ENCODE measurements around the gene CTBP1. TPM values are rescaled to one million over a fixed set of nuclear protein-coding genes. Genes with fewer than 3 reads are reported as not detected.

Gene CTBP1
- total and polyA plus RNA-seq, 4 donors: 121 to 204 (median 138) TPM

DNA sequence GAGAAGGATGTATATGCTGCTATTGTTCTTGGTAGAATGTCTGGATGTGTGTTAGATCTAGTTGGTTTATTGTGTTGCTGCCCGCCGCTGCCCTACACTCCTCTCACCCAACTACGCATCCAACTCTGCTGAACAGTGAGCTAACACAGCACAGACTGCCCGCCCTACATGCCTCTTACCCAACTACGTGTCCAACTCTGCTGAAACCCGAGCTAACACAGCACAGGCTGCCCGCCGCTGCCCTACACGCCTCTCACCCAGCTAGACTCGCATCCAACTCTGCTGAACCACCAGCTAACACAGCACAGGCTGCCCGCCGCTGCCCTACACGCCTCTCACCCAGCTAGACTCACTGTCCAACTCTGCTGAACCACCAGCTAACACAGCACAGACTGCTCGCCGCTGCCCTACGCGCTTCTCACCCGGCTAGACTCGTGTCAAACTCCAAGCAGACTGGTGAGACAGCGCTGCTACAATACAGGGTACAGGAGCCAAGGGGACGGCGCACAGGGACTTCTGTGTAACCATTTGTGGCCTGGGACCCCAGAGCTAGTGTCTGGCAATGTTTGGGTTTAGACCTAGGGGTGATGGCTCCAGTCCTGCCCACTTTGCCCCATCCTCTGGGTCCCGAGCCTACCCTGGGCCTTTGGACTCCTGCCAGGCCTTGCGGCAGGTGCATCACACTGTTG lies 11.6 kb upstream of the CTBP1 start:
- Histone ChIP-seq H3K9ac (ENCODE audit: insufficient read depth in 1 of 2, low read length in 2 of 2) (no peak overlapping the region), H3K27me3 (ENCODE audit: control insufficient read depth in 3 of 3, insufficient read depth in 3 of 3, low read length in 2 of 3) (no peaks in the 10 kb centered on the region), H3K4me3 (no peak overlapping the region), H3K27ac (ENCODE audit: low read depth in 1 of 2, low read length in 1 of 2) (no peak overlapping the region), H3K9me3 (ENCODE audit: control insufficient read depth in 4 of 4, insufficient read depth in 3 of 4, low read length in 3 of 4) (peaks cover 0 to 16% (median 0%) of the 10 kb centered on the region in 4 donors), H3K4me1 (ENCODE audit: control insufficient read depth in 5 of 5, insufficient read depth in 5 of 5, low read length in 5 of 5) (no peaks in the 10 kb centered on the region), H3K36me3 (ENCODE audit: control insufficient read depth in 4 of 4, insufficient read depth in 4 of 4, low read length in 4 of 4) (no peaks in the 10 kb centered on the region)
- ATAC-seq (ENCODE audit: insufficient read depth, low FRiP score): no peak
- 94 to 95% methylated on average over 24 of the region's 24 CpGs for WGBS, 2 donors
- DNase-seq: no peak
- TF ChIP-seq, protein P1, sequence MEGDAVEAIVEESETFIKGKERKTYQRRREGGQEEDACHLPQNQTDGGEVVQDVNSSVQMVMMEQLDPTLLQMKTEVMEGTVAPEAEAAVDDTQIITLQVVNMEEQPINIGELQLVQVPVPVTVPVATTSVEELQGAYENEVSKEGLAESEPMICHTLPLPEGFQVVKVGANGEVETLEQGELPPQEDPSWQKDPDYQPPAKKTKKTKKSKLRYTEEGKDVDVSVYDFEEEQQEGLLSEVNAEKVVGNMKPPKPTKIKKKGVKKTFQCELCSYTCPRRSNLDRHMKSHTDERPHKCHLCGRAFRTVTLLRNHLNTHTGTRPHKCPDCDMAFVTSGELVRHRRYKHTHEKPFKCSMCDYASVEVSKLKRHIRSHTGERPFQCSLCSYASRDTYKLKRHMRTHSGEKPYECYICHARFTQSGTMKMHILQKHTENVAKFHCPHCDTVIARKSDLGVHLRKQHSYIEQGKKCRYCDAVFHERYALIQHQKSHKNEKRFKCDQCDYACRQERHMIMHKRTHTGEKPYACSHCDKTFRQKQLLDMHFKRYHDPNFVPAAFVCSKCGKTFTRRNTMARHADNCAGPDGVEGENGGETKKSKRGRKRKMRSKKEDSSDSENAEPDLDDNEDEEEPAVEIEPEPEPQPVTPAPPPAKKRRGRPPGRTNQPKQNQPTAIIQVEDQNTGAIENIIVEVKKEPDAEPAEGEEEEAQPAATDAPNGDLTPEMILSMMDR (IDR thresholded peaks at IDR 0.05; ENCODE audit: control extremely low read depth, extremely low read depth): no peak

DNA sequence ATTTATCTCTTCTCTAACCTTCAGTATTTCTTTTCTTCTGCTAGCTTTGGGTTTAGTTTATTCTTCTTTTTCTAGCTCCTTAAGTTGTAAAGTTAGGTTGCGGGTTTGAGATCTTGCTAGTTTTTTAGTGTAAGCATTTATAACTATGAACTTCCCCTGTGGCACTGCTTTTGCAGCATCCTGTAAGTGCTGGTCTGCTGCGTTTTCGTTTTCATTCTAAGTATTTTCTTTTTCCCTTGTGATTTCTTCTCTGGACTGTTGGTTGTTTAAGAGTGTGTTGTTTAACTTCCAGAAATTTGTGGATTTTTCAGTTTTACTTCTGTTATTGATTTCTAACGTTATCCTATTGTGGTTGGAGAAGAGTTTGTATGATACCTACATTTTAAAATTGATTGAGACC lies 11.0 kb upstream of the CTBP1 start:
- 88% methylated on average over 4 of the region's 4 CpGs for WGBS, 2 donors
- Histone ChIP-seq H3K36me3 (ENCODE audit: control insufficient read depth in 4 of 4, insufficient read depth in 4 of 4, low read length in 4 of 4) (no peaks in the 10 kb centered on the region), H3K27me3 (ENCODE audit: control insufficient read depth in 3 of 3, insufficient read depth in 3 of 3, low read length in 2 of 3) (no peaks in the 10 kb centered on the region), H3K4me3 (no peak overlapping the region), H3K27ac (ENCODE audit: low read depth in 1 of 2, low read length in 1 of 2) (no peak overlapping the region), H3K9me3 (ENCODE audit: control insufficient read depth in 4 of 4, insufficient read depth in 3 of 4, low read length in 3 of 4) (peaks cover 0 to 21% (median under 1%) of the 10 kb centered on the region in 4 donors), H3K4me1 (ENCODE audit: control insufficient read depth in 5 of 5, insufficient read depth in 5 of 5, low read length in 5 of 5) (no peaks in the 10 kb centered on the region), H3K9ac (ENCODE audit: insufficient read depth in 1 of 2, low read length in 2 of 2) (no peak overlapping the region)
- no peak for DNase-seq
- ATAC-seq (ENCODE audit: insufficient read depth, low FRiP score): no peak
- TF ChIP-seq, protein P1 (IDR thresholded peaks at IDR 0.05; ENCODE audit: control extremely low read depth, extremely low read depth): no peak

DNA sequence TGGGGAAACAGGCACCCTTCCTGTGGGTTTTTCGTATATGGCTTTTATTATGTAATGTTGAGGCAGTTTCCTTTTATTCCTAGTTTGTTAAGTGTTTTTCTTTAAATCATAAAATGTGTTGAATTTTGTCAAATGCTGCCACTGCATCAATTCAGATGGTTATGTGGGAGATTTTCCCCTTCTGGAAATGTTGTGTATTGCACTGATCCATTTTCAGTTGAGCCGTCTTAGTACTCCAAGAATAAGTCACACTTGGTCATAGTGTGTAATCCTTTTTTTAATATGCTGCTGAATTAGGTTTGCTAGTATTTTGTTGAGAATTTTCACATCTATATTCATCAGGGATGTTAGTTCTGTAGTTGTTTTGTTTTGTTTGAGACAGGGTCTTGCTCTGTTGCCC lies 9.5 kb upstream of the CTBP1 start:
- no peaks in the 10 kb centered on the region for H3K4me1 ChIP-seq (ENCODE audit: control insufficient read depth in 5 of 5, insufficient read depth in 5 of 5, low read length in 5 of 5)
- H3K27me3 ChIP-seq (ENCODE audit: control insufficient read depth in 3 of 3, insufficient read depth in 3 of 3, low read length in 2 of 3): no peaks in the 10 kb centered on the region
- no peak for ATAC-seq (ENCODE audit: insufficient read depth, low FRiP score)
- H3K4me3 ChIP-seq: no peak overlapping the region
- H3K9me3 ChIP-seq (ENCODE audit: control insufficient read depth in 4 of 4, insufficient read depth in 3 of 4, low read length in 3 of 4): peaks cover 0 to 27% (median under 1%) of the 10 kb centered on the region in 4 donors
- H3K9ac ChIP-seq (ENCODE audit: insufficient read depth in 1 of 2, low read length in 2 of 2): no peak overlapping the region
- no peak overlapping the region for H3K27ac ChIP-seq (ENCODE audit: low read depth in 1 of 2, low read length in 1 of 2)
- no peak for DNase-seq
- peaks cover 0 to under 1% (median 0%) of the 10 kb centered on the region in 4 donors for H3K36me3 ChIP-seq (ENCODE audit: control insufficient read depth in 4 of 4, insufficient read depth in 4 of 4, low read length in 4 of 4)
- WGBS, 2 donors: 68 to 92% methylated on average over 2 of the region's 2 CpGs
- TF ChIP-seq, protein P1 (IDR thresholded peaks at IDR 0.05; ENCODE audit: control extremely low read depth, extremely low read depth): no peak
